GM19035 (cell line): ENCODE results near the gene MTCH1.
"Not testable (repeated sequence)": the region's sequence is repeated elsewhere in the genome, so short reads cannot be mapped to it uniquely, and the experiment has no call there.

Source experiments
- ATAC-seq: cut with Tn5 transposase; IDR thresholded peaks from one replicate; pipeline ENCODE4 v1.9.1; 2021; ENCODE audit not compliant: unreplicated experiment

MTCH1 gene

DNA sequence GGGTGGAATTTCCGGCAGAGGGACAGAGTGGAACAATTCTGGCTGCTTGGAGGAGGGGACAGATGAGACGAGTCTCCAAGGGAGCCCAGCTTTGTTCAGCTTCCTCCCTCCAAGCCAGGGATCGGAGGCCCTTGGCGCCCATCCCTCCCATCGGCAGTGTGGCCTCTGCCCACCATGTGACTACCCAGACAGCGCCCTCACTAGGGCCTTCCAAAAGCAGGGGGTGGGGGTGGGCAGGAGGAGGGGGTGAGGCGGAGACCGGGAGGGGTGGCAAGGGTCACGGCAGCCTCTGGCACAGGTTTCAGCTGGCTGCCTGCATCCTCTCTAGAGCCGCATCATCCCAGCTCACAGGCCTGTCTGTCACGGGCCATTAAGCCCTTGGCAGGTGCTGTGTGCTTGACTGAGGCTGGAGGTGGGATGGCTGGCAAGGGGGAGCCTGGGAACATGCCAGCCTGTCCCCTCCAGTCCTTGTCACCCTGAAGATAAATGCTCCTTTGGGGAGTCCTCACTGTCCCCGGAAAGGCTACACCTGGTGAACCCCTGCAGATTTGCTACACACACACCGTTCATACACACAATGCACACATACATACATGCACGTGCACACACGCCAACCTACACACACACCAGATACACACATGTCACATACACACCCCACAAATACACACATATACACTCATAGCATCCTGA, 13.2 kb upstream of the MTCH1 start:
- no peak for ATAC-seq

DNA sequence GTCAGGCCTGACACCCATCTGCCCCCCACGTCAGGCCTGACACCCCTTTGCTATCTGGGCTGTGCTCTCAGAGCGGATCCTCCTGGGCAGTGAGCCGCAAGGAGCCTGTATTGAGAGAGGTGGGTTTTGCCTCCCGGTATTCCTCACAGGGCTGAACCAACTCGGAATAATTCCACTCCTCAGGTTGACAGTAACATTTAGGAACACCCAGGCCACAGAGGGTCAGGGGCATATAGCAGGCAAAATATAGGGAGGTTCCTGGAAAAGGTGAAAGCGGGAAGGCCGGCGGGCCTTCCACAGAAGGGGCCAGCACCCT, 12.7 kb upstream of the MTCH1 start:
- no peak for ATAC-seq

DNA sequence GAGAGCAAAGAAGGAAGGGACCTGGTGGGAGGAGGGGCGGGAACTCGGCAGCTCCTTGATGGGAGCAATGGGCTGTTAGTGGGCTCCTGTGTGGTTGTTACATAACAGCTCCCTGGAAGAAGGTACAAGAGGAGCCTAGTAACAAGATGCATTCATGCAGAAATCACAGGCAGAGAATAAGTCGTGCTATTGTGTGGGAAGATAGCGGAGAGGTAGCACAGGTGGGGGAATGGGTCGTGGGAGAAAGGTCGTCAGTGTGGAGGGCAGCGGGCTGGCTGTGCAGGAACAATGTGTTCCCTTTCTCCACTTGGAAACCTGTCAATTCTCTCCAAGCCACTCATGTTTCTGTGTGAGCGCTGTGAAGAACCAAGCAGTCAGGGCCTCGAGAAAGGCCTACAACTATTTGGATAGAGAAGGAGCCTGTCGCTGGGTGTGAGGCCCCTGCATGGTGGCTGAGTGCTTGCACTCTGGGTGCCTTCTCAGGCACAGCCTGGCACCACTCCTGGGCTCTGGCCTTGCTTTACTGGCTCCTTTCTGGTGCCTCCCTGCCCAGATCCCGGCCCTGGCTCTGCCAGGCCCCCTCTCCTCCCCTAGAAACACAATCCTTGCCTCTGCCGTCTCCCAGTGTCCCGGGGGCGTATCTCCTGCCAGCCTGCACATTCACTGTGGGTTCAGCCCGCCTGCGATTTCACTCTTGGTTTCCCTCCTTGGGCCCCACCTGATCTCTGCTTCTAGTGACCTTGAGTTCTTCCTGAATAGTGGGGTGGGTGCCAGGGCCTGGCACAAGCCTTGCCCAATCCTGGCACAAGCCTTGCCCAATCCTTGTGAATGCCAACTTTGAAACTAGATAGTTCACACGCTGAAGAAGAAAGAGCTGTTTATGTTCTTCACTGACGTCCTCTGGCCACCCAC, 12.1 kb upstream of the MTCH1 start:
- no peak for ATAC-seq

DNA sequence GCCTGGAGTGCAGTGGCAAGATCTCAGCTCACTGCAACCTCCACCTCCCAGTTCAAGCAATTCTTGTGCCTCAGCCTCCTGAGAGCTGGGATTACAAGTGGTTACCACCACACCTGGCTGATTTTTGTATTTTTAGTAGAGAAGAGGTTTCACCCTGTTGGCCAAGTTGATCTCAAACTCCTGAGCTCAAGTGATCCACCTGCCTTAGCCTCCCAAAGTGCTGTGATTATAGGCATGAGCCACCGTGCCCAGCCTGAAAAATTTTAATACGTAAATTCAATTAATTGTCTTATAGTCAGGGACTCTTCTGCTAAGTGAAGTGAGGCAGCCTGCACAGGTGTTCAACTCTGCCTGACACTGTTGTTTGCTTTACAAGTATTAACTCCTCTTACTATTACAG, 4.4 kb upstream of the MTCH1 start:
- not testable (repeated sequence) for ATAC-seq

DNA sequence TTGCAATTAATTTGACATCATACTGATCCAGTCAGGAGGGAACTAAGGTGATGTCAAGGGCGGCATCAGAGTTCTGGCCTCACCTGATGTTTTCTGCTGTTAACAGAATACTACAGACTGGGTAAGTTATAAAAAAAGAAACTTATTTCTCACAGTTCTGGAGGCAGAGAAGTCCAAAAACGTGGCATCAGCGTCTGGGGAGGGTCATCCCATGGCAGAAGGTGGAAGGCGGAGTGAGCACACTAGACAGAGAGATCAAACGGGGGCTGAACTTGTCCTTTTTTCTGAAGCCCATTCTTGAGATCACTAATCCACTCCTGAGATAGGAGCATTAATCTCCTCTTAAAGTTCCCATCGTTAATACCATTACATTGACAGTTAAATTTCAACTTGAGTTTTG, 3.3 kb upstream of the MTCH1 start:
- ATAC-seq, result no peak

DNA sequence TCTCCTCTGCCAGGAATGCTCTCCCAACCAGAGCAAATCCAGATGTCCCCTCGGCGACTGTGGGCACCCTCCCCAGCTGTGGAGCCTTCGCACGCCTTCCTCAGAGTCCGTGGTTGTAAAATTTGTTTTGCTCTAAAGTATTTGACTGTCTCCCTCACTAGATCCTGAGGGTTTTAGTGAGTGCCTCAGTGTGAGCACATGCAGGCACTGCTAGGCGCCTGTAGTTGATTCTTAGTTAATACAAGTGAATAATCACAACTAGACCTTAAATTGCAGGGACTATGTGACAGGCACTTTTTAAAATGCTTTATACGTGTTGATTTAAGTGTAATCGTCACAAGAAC, 680 bp upstream of the MTCH1 start:
- peak; percentile 1 for ATAC-seq

DNA sequence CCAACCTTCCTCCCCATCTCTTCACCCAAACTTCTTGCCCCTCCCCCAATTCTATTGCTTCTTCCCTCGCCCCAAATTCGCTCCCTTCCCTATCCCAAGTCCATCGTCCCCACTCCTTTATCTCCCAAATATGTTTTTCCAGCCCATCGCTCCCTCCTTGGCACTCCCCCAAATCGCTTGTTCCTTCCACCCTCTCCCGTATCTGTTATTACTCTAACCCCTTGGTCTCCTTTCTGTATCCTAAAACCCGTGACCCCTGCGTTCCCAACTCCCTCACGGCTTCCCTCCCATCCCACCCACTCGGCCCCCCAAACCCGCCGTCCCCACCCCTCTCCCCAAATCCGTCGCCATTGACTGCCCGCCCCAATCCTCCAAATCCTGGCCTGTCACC, 584 bp downstream of the MTCH1 start:
- no peak for ATAC-seq

DNA sequence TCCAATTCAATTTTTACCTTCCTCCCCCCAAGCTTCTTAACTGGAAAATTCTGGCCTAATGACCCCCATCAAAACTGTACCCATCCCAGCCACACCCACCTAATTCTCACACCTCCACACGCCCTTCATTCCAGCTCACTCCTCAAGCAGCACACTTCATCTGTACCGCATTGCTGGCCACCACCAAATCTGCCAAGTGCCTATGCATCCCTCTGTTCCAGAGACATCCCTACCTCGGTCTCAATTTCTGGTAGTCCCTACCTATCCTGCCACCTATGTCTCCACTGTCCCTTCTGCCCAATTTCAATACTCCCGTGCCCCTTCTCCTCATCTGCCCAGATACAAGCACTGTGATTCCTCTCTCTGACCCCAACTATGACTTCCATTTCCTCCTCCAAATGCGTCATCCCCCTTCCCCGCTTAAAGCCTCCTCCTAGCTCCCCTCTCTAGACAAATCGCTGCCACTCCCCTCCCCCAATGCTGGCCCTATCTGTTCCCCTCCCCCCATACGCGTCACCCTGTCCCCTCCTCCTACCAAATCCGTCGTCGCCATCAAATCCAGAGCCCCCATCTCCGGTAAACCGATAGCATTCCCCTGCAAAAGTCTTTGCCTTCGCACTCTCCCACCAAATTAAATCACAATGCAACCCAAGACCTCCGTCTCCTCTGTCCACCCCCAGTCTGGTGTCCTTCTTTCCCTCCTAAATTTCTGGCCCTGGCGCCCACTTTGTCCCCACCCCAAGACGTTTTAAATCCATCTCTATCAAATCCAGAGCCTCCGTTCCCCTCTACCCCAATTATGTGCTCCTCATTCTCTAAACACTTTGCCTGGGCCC, 1.2 kb downstream of the MTCH1 start:
- no peak for ATAC-seq

DNA sequence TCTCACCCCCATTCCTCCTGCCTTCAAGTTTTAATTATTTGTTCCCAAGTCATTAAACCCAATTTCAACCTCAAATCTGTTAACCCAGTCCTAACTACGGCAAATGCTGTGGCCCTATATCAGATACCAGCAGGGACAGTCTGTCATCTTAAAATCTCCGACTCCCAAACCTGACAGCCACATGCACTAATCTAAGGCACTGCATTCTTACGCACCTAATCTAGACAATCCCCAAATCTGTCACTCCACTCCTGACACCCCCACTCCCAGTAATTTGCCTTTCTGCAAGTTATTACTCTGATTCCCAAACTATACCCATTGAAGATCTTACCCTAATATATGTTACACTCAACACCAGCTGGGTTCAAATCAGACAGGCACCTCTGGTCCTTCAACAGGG, 2.5 kb downstream of the MTCH1 start:
- no peak for ATAC-seq

DNA sequence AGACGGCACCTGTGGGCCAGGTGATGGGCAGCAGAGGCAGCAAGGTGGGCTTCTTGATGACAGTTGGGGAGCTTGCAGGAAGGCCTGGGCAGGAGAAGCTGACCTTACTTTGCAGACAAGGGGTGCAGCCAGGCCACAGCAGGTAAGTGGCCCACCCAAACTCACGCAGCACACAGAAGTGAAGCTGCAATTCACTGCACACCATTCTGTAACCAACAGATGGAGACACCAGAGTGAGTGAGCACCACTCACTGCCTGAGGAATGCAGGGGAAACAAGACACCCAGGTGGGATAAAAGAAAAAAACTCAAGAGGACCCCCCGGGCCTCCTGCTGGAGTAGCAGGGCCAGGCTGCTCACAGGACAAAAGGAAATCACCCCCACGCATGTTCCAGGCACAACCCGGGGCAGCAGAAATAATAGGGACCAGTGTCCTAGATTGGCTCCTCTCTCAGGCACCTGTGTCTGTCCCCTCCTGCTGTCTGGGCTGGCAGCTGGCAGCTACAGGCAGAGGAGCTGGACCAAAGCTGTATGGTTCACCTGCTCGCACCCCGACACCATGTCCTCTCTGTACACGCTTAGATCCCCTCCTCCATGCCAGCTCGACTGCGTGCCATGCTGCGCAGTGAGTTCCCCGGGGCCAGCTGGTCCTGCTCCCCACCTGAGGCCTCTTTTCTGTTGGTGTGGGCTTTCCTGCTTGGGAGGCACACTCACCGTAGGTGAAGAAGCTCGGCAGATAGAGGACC, 4.9 kb downstream of the MTCH1 start:
- ATAC-seq, result no peak

DNA sequence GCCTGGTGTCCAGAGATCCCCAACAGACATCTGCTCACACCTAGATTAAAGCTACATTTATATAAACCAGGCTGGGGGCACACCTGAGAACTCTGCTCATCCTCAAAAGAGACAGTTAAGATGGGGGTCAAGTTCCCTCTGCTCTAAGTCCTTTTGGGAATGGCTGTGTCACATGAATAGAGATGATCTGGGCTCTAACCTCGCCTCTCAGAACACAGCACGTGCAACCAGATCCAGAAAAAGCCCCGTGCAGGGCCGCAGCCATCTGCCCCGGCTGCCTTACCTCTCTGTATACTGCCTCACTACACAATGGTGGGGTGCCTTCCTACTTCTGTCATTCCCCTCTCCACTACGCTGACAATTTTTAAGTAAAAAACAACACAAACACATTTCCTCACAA, 5.9 kb downstream of the MTCH1 start:
- no peak for ATAC-seq

DNA sequence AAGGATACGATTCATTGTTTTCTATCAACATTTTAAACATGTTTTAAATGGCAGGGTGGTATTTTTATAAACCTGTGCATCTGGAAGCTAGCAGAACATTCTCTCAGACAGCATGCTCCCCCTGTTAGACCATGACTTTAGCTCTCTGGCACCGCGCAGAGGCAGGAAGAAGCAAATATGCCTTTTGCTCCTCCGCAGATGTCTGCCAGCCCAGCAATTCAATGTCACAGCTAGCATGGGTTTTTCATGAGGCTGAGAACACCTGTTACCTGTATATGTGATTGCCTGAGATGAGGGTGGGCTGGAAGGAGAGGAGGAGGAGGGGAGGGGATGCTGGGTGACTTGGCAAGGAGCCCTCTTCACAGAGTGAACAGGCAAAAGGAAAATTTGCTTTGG, 6.7 kb downstream of the MTCH1 start:
- ATAC-seq, result no peak

DNA sequence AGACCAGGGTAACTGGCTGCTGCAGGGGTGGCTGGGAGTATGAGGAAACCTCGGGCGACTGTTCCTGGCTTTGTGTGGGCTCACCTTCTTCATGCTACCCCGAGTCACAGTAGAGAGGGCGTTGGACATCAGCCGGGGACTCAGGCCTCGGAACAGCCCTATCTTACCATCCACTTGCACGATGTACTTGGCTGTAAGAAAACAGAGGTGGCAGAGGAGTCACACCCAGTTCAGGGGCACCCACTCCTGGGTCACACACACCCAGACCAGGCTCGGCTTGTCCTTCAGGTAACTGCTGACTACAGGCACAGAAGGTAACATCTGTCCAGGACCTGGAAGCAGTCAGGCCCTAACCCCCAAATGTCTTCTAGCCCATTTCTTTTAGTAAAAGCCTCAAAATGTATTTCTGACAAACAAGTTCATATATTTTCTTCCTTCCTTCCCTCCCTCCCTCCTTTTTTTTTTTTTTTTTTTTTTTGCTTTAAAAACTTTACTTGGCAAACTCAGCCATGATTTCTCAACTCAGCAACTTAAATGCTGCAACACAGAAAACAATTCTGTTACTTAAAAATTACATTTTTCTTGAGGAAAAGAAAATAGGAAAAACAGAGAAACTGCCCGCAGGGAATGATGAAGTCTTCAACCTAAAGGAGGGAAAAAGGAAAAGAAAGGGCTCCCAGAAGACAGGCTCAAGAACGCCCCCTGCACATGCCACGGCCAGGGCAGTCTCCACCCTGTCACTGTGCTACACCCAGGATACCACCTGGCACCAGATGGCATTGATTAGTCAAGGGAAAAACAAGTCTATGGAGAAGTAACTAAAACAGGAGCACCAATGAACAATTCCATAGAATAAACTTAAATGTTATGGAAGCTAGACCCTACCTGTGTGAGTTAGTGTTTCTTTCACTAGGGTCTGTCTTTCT, 7.3 kb downstream of the MTCH1 start:
- ATAC-seq, result no peak

DNA sequence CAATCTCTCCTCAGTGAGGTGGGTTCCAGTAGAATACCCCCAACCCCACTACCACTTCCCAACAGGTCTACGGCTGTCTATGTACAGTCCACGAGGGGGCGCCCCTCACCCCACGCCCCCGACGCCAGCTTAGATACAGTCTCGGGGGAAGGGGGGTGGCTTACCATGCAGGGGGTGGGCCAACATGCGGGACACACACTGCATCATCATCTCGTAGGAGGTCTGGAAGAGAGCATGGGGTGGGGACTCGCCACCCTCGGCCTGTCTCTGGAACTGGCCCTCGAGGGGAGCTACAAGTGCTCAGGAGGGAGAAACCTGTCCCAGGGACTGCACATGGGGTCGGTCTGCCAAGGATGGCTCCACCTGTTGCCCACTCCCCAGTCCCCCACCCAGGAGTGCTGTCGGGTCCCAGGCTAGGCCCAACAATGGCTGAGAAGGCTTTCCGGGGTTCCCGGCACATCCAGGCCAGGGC, 8.5 kb downstream of the MTCH1 start:
- no peak for ATAC-seq

DNA sequence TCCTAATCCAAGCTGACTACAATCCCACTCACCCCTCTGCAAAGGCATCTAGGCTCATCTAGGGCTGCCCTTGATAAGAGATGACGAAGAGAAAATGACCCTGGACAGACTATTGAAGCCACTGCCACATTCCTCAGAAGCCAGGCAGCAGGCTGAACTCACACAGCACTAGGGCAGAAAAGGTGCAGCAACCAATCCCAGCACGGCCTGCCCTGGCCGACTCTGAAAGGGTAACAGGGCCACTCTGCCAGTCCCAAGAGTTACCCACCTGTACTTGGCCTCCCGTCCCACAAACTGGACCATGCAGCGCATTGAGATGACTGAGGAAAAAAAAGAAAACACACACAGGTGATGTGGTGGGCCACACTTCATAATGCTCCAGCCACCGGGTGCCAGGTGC, 9.1 kb downstream of the MTCH1 start:
- no peak for ATAC-seq

DNA sequence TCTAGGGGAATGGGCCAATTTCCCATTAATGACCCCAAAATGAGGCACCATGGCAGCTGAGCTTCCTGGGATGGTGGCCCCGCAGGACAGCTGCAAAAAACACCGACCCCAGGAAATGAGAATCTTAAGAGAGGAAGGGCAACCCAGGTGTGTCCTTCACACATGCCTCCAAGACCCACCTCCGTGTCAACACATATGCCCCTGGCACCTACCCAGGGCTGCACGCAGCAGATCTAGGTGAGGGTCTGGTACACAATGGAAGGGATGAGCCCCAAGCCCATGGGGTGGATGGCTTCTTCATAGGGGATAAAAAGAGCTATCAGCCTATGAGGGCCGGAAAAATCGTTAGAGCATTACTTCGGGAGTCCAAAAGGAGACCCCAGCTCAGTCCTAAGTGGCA, 9.5 kb downstream of the MTCH1 start:
- ATAC-seq, result no peak

DNA sequence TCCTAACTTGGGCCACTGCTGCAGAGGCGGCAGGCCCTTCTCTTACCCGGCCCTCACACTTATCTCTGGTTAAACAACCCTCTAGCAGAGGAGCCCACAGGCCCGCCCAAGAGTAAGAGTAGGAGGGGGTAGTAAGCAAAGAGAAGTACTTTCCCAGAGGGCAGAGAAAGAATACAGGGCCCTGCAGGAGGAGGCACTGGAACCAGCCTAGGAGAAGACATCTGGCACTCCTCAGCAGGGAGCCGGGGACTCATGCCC, 10.1 kb downstream of the MTCH1 start:
- ATAC-seq, result no peak

DNA sequence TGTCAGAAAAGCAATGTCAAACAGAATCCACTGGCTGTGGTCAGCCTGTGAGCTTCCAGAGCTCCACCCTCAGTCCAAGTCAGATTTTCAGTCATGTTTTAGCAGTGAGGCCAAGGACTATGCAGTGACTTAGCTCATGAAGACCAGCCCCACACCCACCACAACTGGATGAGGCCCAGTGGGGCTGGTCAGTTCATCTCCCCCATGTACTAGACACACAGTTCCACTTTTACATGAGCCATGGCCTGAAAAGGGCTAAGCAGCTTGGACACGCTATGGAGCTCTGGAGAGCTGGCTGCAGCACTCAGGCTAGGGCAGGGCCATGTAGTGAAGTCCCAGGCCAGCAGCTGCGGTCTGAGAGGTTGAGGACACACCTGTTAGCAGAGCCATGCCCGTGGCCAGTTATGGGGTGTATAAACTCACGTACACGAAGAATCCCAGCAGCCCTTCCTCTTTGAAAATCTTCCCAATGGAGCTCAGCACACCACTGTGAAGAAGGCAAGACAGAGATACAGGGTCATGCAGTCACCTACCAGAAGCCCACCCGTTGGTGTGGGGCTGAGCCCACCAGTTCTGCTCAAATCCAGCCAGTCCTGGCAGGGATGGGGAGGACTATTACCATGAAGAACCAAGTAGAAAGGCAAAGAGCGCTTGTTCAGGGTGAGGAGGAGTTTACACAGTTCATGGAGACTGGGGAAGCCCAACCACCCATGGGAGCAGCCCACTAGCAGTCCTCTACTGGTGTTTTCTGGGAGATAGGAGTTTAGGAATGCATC, 10.6 kb downstream of the MTCH1 start:
- ATAC-seq, result no peak

DNA sequence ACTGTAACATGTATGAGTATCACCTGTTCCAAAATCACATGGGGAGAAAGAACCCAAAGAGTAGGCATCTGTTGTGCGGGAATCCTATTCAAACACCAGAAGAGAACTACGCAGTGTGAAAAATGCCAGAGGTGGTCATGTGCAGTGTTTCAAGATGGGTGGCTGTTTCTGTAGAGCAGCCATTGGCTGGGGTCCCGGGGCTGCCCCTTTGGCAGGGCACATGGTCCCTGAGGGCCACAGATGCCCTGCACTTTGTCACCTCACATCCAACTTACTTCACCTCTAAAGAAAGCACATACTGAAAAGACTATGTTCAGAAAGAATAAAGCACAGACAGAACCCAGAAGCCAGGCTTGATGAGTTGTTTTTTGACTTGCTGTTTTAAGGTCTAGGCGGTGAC, 12.3 kb downstream of the MTCH1 start:
- ATAC-seq, result no peak

DNA sequence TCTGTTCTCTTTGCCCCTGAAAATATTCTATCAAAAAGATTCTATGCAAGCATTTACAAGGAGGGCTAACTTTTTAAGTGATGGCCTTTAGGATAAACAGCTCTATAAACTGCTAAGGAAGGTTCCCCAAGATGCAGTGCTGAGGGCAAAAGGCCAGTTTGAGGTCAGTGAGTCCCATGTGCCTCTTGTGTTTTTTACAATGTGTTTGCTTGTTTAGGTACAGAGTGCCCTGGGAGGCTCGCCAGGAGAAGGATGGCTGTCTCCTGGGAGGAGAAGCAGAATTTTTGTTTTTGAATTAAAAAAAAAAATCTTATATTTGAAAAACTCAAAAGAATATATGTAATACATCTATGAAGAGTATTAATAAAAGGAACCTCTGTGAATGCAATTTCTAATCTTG, 12.8 kb downstream of the MTCH1 start:
- no peak for ATAC-seq
